ENCODE results near the gene CLDN7.
A peak's percentile ranks its signal among the peaks of the same experiment; 100 is the strongest.

Gene CLDN7

GRCh38 chr17:7262192-7262934, at the start of gene CLDN7:
TSS of gene CLDN7 (minus strand) at chr17:7262478. CDS start at chr17:7262043, 435 bp downstream.
- no peak for DNase-seq (ENCODE audit: low read depth in 2 of 3, low spot score in 1 of 3)

- DNase-seq (ENCODE audit: low read depth in 2 of 3, low spot score in 1 of 3), result no peak
These were observed 48.9 kb upstream of the CLDN7 start for GRCh38 chr17:7311110-7311705.

GRCh38 chr17:7309628-7310027, 47.4 kb upstream of the CLDN7 start:
- DNase-seq (ENCODE audit: low read depth in 2 of 3, low spot score in 1 of 3), result no peak

- peak; percentile 73 to 84 (median 76) for DNase-seq (ENCODE audit: low read depth in 2 of 3, low spot score in 1 of 3)
These were observed 46.6 kb upstream of the CLDN7 start for GRCh38 chr17:7308625-7309433.

- peak in 2 of 3 donors; percentile 31 to 39 for DNase-seq (ENCODE audit: low read depth in 2 of 3, low spot score in 1 of 3)
These were observed 45.7 kb upstream of the CLDN7 start for GRCh38 chr17:7307686-7308624.

GRCh38 chr17:7306911-7307685, 44.8 kb upstream of the CLDN7 start, which contains the start of gene EIF5A:
TSS of gene EIF5A (plus strand) at chr17:7307628. CDS start at chr17:7309636, 2,008 bp downstream.
- peak; percentile 100 for DNase-seq (ENCODE audit: low read depth in 2 of 3, low spot score in 1 of 3)

- DNase-seq (ENCODE audit: low read depth in 2 of 3, low spot score in 1 of 3), result no peak
These were observed 41.9 kb upstream of the CLDN7 start for GRCh38 chr17:7304179-7304578.

- peak in 2 of 3 donors; percentile 53 to 64 for DNase-seq (ENCODE audit: low read depth in 2 of 3, low spot score in 1 of 3)
These were observed 34.0 kb upstream of the CLDN7 start for GRCh38 chr17:7296189-7296861.

GRCh38 chr17:7295230-7296180, 33.2 kb upstream of the CLDN7 start:
- DNase-seq (ENCODE audit: low read depth in 2 of 3, low spot score in 1 of 3), result no peak

- DNase-seq (ENCODE audit: low read depth in 2 of 3, low spot score in 1 of 3), result peak; percentile 69 to 71 (median 70)
These were observed 32.4 kb upstream of the CLDN7 start, which contains the start of gene YBX2 for GRCh38 chr17:7294614-7295153. TSS of gene YBX2 (minus strand) at chr17:7294639. CDS start at chr17:7294500, 139 bp downstream.

- no peak for DNase-seq (ENCODE audit: low read depth in 2 of 3, low spot score in 1 of 3)
These were observed 31.7 kb upstream of the CLDN7 start for GRCh38 chr17:7293816-7294613.

- no peak for DNase-seq (ENCODE audit: low read depth in 2 of 3, low spot score in 1 of 3)
These were observed 30.9 kb upstream of the CLDN7 start for GRCh38 chr17:7293159-7293558.

- DNase-seq (ENCODE audit: low read depth in 2 of 3, low spot score in 1 of 3), result no peak
These were observed 30.5 kb upstream of the CLDN7 start for GRCh38 chr17:7292729-7293128.

- DNase-seq (ENCODE audit: low read depth in 2 of 3, low spot score in 1 of 3), result no peak
These were observed 29.9 kb upstream of the CLDN7 start for GRCh38 chr17:7292194-7292593.

GRCh38 chr17:7290685-7291084, 28.4 kb upstream of the CLDN7 start:
- no peak for DNase-seq (ENCODE audit: low read depth in 2 of 3, low spot score in 1 of 3)

GRCh38 chr17:7290166-7290565, 27.9 kb upstream of the CLDN7 start:
- no peak for DNase-seq (ENCODE audit: low read depth in 2 of 3, low spot score in 1 of 3)
